Fibroblast of skin of left quadriceps (primary cell): Measurements from ENCODE around the gene ALKBH2.

Experiments used
- DNase-seq, 2 experiments: peaks; one replicate each; pipeline ENCODE4 v3.0.0-alpha.2; 2013; ENCODE audit warnings: low read depth in 2 of 2

Gene ALKBH2

GRCh38 chr12:109114644-109115043 is 21.4 kb upstream of the ALKBH2 start:
- DNase-seq, result no peak

GRCh38 chr12:109113661-109114321 is 20.5 kb upstream of the ALKBH2 start:
- DNase-seq, result no peak

GRCh38 chr12:109112720-109113465 is 19.6 kb upstream of the ALKBH2 start:
- no peak for DNase-seq

GRCh38 chr12:109110988-109111495 is 17.8 kb upstream of the ALKBH2 start:
- peak; percentile 48 to 55 for DNase-seq

- DNase-seq, result no peak
Observed at GRCh38 chr12:109109746-109110350, 16.6 kb upstream of the ALKBH2 start.

GRCh38 chr12:109105176-109105575 is 11.9 kb upstream of the ALKBH2 start:
- DNase-seq, result no peak

GRCh38 chr12:109102491-109102890 is 9.2 kb upstream of the ALKBH2 start:
- DNase-seq, result no peak

- no peak for DNase-seq
Observed at GRCh38 chr12:109100741-109101140, 7.5 kb upstream of the ALKBH2 start.

GRCh38 chr12:109099431-109100020 is 6.3 kb upstream of the ALKBH2 start:
- no peak for DNase-seq

GRCh38 chr12:109098651-109099050 is 5.4 kb upstream of the ALKBH2 start:
- DNase-seq, result no peak

GRCh38 chr12:109098183-109098604 is 4.9 kb upstream of the ALKBH2 start:
- DNase-seq, result no peak

- peak; percentile 90 to 92 for DNase-seq
Observed at GRCh38 chr12:109097435-109098182, 4.3 kb upstream of the ALKBH2 start, which contains the start of gene UNG. TSS of gene UNG (plus strand) at chr12:109097597. CDS start at chr12:109097680, 83 bp downstream.

GRCh38 chr12:109097140-109097434 is 3.8 kb upstream of the ALKBH2 start:
- DNase-seq, result no peak

- no peak for DNase-seq
Observed at GRCh38 chr12:109092497-109093021, 713 bp downstream of the ALKBH2 start.

GRCh38 chr12:109089683-109090082 is 3.6 kb downstream of the ALKBH2 start:
- DNase-seq, result no peak

- DNase-seq, result no peak
Observed at GRCh38 chr12:109088818-109089217, 4.5 kb downstream of the ALKBH2 start.

- no peak for DNase-seq
Observed at GRCh38 chr12:109087250-109087649, 6.0 kb downstream of the ALKBH2 start.

- no peak for DNase-seq
Observed at GRCh38 chr12:109085590-109085989, 7.7 kb downstream of the ALKBH2 start.

GRCh38 chr12:109084425-109084824 is 8.8 kb downstream of the ALKBH2 start:
- no peak for DNase-seq

- DNase-seq, result no peak
Observed at GRCh38 chr12:109082751-109083150, 10.5 kb downstream of the ALKBH2 start.

GRCh38 chr12:109074866-109075265 is 18.4 kb downstream of the ALKBH2 start:
- no peak for DNase-seq
